GM18909 (cell line): Measurements from ENCODE around the gene RPS16.

Source experiments
- ATAC-seq: cut with Tn5 transposase; IDR thresholded peaks from one replicate; pipeline ENCODE4 v1.9.1; 2021; ENCODE audit warnings: mild to moderate bottlenecking; ENCODE audit not compliant: unreplicated experiment, poor library complexity

The RPS16 gene

GRCh38 chr19:39390451-39390750 is 45.3 kb downstream of the RPS16 start:
- no peak for ATAC-seq

GRCh38 chr19:39389631-39390414 is 45.9 kb downstream of the RPS16 start:
- no peak for ATAC-seq

- ATAC-seq = no peak
Measured at GRCh38 chr19:39388657-39389056, 47.1 kb downstream of the RPS16 start.

- no peak for ATAC-seq
Measured at GRCh38 chr19:39386557-39386956, 49.2 kb downstream of the RPS16 start.

- ATAC-seq = no peak
Measured at GRCh38 chr19:39385629-39386411, 49.9 kb downstream of the RPS16 start.

GRCh38 chr19:39384839-39385568 is 50.7 kb downstream of the RPS16 start:
- no peak for ATAC-seq
